Esophagus muscularis mucosa (tissue), 4 donors: ENCODE results near the gene PFKL. TPM values are rescaled to one million over a fixed set of nuclear protein-coding genes. Genes with fewer than 3 reads are reported as not detected.

Experiments
- DNase-seq: peaks from one replicate; pipeline ENCODE4 v3.0.0-alpha.2; 2017; ENCODE audit errors: extremely low spot score
- H3K27ac ChIP-seq, 4 donors: fragments of 200-600 bp; sonication (generic); replicated peaks in 1 of 4; 1 replicate in 3 of 4; 2 replicates in 1 of 4; pipeline ENCODE4 v1.5.1; 2016 to 2019; ENCODE audit warnings: mild to moderate bottlenecking in 1 of 4
- H3K27me3 ChIP-seq, 4 donors: fragments of 200-600 bp; sonication (generic); one replicate each; pipeline versions ENCODE4 v1.5.1 to v1.6.0; 2016 to 2019
- H3K36me3 ChIP-seq, 4 donors: fragments of 200-600 bp; sonication (generic); one replicate each; pipeline ENCODE4 v1.5.1; 2016 to 2019
- H3K4me1 ChIP-seq, 4 donors: fragments of 200-600 bp; sonication (generic); one replicate each; pipeline ENCODE4 v1.5.1; 2016 to 2019
- H3K4me3 ChIP-seq, 4 donors: fragments of 200-600 bp; sonication (generic); 1 replicate in 2 of 4; 2 replicates in 2 of 4; pipeline ENCODE4 v1.5.1; 2016 to 2019; ENCODE audit warnings: mild to moderate bottlenecking in 4 of 4, moderate library complexity in 1 of 4
- H3K9me3 ChIP-seq, 4 donors: fragments of 200-600 bp; sonication (generic); 1 replicate in 3 of 4; 2 replicates in 1 of 4; pipeline ENCODE4 v1.5.1; 2016 to 2019
- CTCF ChIP-seq, 3 experiments: fragments of 200-600 bp in 2 of 3; fragments of 450-650 bp in 1 of 3; sonication (generic) in 2 of 3; IDR thresholded peaks; one replicate each; pipeline ENCODE4 v1.5.1; 2017 to 2019; ENCODE audit warnings: antibody characterized with exemption in 3 of 3, mild to moderate bottlenecking in 2 of 3, moderate library complexity in 1 of 3
- EP300 ChIP-seq: sonication (generic); formaldehyde crosslinking; IDR thresholded peaks from one replicate; pipeline ENCODE4 v1.6.1; 2017; ENCODE audit warnings: antibody characterized with exemption
- POLR2A ChIP-seq: fragments of 450-650 bp; IDR thresholded peaks from one replicate; pipeline ENCODE4 v1.6.1; 2017; ENCODE audit warnings: antibody characterized with exemption, moderate library complexity, mild to moderate bottlenecking, low read depth
- POLR2AphosphoS5 ChIP-seq, 2 donors: sonication (generic); formaldehyde crosslinking; IDR thresholded peaks; one replicate each; pipeline ENCODE4 v1.6.1; 2017; ENCODE audit warnings: antibody characterized with exemption in 2 of 2
- WGBS: methylation state at CpG from one replicate; pipeline ENCODE4 v1.1.5; 2018; 5-methylcytosine and 5-hydroxymethylcytosine counted together
- intact Hi-C: fragments of 100-400 bp; cut with DNase I; formaldehyde crosslinking; loops from one replicate; pipeline ENCODE4 v1.15.1; 2023
- total RNA-seq, 4 donors: library from RNA; depleted of rRNA; stranded (reverse); fragments of >200 nt; gene quantifications; one replicate each; pipeline versions ENCODE4 v1.1.0 to v1.2.1, GENCODE V29; 2016

Gene PFKL
- total RNA-seq, 4 donors from 2014 or later: 61.5 to 109 (median 83.4) TPM

GRCh38 chr21:44332383-44332782, 32.5 kb downstream of the PFKL start:
- H3K36me3 ChIP-seq: peaks cover 0 to 78% (median 64%) of the 10 kb centered on the region in 4 donors
- intact Hi-C loops: no loop called here
- no peak overlapping the region for H3K27ac ChIP-seq
- no peak for TF ChIP-seq POLR2A
- no peak for TF ChIP-seq POLR2AphosphoS5 (IDR thresholded peaks at IDR 0.05)
- no peak for TF ChIP-seq EP300
- TF ChIP-seq CTCF (IDR thresholded peaks at IDR 0.05): no peak
- no peak for DNase-seq
- H3K9me3 ChIP-seq: no peaks in the 10 kb centered on the region
- no peaks in the 10 kb centered on the region for H3K27me3 ChIP-seq
- 90% methylated on average over 15 of the region's 17 CpGs for WGBS
- H3K4me3 ChIP-seq: no peak overlapping the region
- peaks cover 0 to 8% (median 2%) of the 10 kb centered on the region in 4 donors for H3K4me1 ChIP-seq

GRCh38 chr21:44332965-44333364, 33.1 kb downstream of the PFKL start:
- 93% methylated on average over 11 of the region's 22 CpGs for WGBS
- Histone ChIP-seq H3K36me3 (peaks cover 0 to 73% (median 59%) of the 10 kb centered on the region in 4 donors), H3K4me3 (no peak overlapping the region), H3K27ac (no peak overlapping the region), H3K9me3 (no peaks in the 10 kb centered on the region), H3K4me1 (peaks cover 0 to 14% (median 6%) of the 10 kb centered on the region in 4 donors), H3K27me3 (no peaks in the 10 kb centered on the region)
- no peak for DNase-seq
- intact Hi-C loops: no loop called here
- TF ChIP-seq POLR2AphosphoS5 (IDR thresholded peaks at IDR 0.05) (no peak), POLR2A (no peak), CTCF (IDR thresholded peaks at IDR 0.05) (no peak), EP300 (no peak)

GRCh38 chr21:44333509-44334328, 33.9 kb downstream of the PFKL start:
- no peak for DNase-seq
- H3K27me3 ChIP-seq: no peaks in the 10 kb centered on the region
- H3K4me3 ChIP-seq: no peak overlapping the region
- 76% methylated on average over 24 of the region's 45 CpGs for WGBS
- peaks cover 0 to 67% (median 56%) of the 10 kb centered on the region in 4 donors for H3K36me3 ChIP-seq
- TF ChIP-seq POLR2AphosphoS5 (IDR thresholded peaks at IDR 0.05) (no peak), EP300 (no peak), CTCF (IDR thresholded peaks at IDR 0.05) (no peak), POLR2A (no peak)
- intact Hi-C loops: no loop called here
- H3K4me1 ChIP-seq: peaks cover 5 to 20% (median 12%) of the 10 kb centered on the region in 4 donors
- H3K27ac ChIP-seq: no peak overlapping the region
- H3K9me3 ChIP-seq: no peaks in the 10 kb centered on the region

- Histone ChIP-seq H3K36me3 (peaks cover 0 to 65% (median 56%) of the 10 kb centered on the region in 4 donors), H3K27me3 (no peaks in the 10 kb centered on the region), H3K27ac (no peak overlapping the region), H3K4me1 (peaks cover 5 to 20% (median 13%) of the 10 kb centered on the region in 4 donors), H3K4me3 (no peak overlapping the region), H3K9me3 (no peaks in the 10 kb centered on the region)
- DNase-seq: no peak
- 93% methylated on average over 22 of the region's 26 CpGs for WGBS
- intact Hi-C loops: loop anchor here (5.0 kb wide), 1 partner anchor 123 kb away; the partner anchor contains the start of gene LRRC3
- TF ChIP-seq POLR2A (no peak), EP300 (no peak), POLR2AphosphoS5 (IDR thresholded peaks at IDR 0.05) (no peak), CTCF (IDR thresholded peaks at IDR 0.05) (no peak)
These were observed 34.6 kb downstream of the PFKL start for GRCh38 chr21:44334329-44335030.
